GM13977 (cell line): ENCODE data around the gene RNASEH2B.
A peak's percentile ranks its signal among the peaks of the same experiment; 100 is the strongest.

Experiments used
- DNase-seq: peaks from one replicate; pipeline ENCODE4 v3.0.0; 2012; ENCODE audit warnings: low spot score
- in situ Hi-C: fragments of 300-500 bp; cut with MboI; formaldehyde crosslinking; loops from one replicate; pipeline ENCODE4 v1.12.0; 2022; ENCODE audit warnings: low sequenced_read_pairs, low pct_unique_long_range_greater_than_20kb, mixed read lengths, inconsistent platforms; ENCODE audit not compliant: unreplicated experiment
- TF ChIP-seq, protein P1 (sequence below): IDR thresholded peaks from 2 replicates; pipeline ENCODE4 v1.5.1; 2012; ENCODE audit warnings: mild to moderate bottlenecking, control low read depth; ENCODE audit not compliant: insufficient read depth; ENCODE audit errors: extremely low read depth, missing control alignments

RNASEH2B gene

DNA sequence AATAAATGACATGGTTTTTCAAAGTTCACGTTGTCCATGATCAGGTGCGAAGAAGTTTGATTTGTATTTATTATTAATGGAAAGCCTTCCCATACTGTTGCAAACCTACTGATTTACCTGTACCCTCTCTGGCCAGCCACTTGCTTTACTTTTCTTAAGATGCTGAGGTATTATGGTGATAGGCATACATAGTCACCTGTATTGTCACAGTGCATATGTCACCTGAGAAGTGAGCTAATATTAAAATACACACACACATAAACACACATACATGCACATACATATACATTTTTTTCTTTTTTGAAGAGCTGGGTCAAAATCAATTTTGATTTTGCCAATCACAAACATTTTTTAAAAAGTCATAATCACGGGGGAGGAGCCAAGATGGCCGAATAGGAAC, 72.1 kb downstream of the RNASEH2B start:
- DNase-seq: no peak
- in situ Hi-C loops: no loop called here
- TF ChIP-seq, protein P1, sequence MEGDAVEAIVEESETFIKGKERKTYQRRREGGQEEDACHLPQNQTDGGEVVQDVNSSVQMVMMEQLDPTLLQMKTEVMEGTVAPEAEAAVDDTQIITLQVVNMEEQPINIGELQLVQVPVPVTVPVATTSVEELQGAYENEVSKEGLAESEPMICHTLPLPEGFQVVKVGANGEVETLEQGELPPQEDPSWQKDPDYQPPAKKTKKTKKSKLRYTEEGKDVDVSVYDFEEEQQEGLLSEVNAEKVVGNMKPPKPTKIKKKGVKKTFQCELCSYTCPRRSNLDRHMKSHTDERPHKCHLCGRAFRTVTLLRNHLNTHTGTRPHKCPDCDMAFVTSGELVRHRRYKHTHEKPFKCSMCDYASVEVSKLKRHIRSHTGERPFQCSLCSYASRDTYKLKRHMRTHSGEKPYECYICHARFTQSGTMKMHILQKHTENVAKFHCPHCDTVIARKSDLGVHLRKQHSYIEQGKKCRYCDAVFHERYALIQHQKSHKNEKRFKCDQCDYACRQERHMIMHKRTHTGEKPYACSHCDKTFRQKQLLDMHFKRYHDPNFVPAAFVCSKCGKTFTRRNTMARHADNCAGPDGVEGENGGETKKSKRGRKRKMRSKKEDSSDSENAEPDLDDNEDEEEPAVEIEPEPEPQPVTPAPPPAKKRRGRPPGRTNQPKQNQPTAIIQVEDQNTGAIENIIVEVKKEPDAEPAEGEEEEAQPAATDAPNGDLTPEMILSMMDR: no peak

DNA sequence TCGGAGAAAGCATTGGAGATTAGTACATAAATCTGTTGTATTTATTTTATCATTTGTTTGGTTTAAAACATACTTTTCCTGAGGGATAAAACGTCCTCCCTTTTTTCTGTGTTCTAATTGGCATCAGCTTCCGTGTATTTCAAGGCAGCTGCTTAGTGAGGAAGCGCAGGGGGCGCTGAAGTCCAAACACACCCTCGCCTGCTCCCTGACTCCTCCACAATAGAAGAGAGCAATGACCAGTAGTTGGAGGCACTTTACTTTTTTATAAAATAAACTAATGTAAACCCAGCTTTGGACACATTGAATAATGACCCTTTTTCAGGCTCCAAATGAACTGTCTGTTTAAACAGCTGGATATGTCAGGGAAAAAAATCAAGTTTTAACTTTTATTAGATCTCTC, 79.9 kb downstream of the RNASEH2B start:
- DNase-seq: no peak
- in situ Hi-C loops: no loop called here
- TF ChIP-seq, protein P1: peak; percentile 2

DNA sequence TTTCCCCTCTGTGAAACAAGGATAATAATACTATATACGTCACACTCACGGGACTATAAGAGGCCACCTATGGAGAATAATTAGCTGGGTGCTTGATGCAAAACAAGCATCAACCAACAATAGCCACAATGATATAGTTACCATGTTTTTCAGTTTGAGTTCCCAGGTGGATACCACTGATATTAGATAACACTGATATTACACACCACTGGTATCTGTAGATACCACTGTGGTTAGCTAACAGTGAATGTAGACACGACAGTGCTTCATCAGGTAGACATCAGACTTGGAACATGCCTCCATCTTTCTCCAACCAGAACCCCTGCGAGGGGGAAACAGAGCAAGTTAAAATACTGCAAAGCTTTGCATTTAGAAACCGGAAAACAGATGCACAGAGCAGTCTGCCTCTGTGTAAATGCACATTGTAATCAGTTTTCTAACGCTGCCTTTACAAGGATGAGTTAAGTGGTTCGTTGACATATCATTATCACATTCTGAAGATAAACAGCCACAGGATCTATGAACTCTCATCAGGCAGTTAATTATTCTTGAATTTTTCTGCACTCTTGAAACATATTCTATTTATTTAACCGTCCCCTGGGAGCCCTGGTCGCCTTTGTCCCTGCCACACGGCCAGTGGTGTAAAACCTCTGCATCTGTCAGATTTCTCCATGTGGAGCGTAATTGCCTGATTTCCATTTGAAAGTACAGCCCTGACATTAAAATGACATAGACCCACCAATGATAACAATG, 80.7 kb downstream of the RNASEH2B start:
- no peak for DNase-seq
- in situ Hi-C loops: no loop called here
- TF ChIP-seq, protein P1: no peak

DNA sequence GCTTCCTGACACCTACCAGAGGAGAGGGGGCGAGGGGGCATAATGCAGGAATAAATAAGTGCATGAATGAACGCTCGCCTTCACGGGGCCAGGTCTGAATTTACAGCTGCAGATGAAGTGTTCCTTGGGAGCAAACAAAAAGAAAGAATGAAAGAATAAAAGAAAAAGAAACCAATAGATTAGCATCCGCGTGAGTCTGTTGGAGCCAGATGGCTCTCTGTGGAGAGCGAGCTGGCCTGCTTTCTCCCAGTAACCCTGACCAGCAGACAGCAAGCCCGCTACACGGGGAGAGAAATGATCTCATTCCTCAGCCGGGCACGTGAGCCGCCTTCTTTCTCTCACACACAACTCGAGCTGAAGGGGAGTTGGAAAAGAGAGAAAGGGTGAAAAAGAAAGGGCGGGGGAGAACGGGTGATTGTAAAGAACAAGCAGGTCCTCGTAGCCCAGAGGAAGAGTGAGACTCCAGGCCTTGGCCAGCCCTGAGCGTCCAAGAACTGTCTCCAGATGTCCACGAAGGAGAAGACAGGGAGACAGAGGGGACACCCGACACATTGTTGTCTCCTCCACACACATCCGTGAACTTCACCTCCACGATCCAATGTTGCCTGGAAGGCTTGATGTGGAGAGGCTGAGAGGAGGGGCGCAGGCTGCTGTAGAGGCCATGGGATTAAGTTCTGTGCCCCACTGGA, 81.4 kb downstream of the RNASEH2B start:
- in situ Hi-C loops: no loop called here
- DNase-seq: no peak
- TF ChIP-seq, protein P1: no peak

DNA sequence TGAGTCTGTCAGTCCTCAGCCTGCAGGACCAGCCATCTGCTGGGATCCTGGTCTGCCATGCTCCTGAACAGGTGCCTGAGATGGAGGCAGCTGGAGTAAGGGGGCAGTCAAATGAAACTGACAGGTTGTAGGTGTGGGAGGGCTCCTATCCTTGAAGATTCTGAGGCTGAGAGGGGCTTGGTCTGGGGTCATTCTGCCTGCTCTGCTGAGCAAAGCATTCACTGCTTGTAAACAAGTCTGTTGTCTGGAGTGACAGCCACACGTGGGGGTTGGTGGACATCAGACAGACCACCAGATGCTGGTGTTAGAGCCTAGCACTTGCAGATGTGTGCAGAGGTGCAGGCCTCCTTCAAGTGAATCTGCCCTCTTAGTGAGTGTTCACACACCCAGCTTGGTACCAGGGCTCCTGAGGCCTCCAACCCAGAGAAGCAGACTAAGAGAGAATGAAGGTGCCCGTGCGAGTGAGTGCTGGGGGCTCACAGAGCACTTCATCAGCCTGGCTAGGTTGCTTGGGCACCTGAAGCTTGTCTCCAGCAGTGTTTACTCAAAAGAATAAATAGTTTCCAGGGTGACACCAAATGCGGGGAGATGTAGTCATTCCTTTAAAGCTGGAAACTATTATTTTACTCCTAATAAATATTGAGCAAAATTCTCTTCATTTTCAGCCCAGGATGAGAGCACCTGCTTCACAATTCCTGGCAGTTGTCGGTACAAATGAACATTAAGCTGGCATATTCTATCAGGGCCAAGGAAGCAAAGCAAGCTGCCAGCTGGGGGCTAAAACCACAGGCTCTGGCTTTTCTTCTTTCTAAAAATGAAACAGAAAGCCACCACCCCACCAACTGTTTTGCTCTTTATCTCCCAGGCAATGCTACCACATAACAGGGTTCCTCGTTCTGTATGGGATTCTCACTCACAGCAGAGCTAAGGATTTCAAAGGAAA, 82.3 kb downstream of the RNASEH2B start:
- TF ChIP-seq, protein P1: no peak
- DNase-seq: peak; percentile 54
- in situ Hi-C loops: no loop called here

DNA sequence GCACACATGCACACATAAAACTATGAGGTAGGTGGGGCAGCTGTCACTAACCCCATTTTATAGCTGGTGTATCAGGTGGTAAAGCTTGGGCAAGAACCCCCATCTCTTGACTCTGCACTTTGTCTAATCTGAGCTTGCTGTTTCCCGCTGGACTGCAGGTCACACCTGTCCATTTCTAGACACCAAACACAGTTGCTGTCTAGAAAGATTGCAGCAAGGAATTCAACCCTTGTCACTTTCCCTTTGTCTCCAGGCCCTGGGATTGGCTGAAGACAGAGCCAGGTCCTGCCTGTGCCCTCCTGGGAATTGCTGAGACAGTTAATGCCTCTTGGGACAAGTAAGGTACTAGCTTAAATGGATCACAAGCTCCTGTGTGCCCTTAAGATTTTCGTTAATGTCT, 83.8 kb downstream of the RNASEH2B start:
- DNase-seq: no peak
- TF ChIP-seq, protein P1: no peak
- in situ Hi-C loops: no loop called here
